K562 (cell line): ENCODE measurements around the gene TRIM27. TPM values are rescaled to one million over a fixed set of nuclear protein-coding genes. Genes with fewer than 3 reads are reported as not detected.

Experiments used
- EGR1 ChIP-seq: fragments of 450-650 bp; conservative IDR thresholded peaks from 2 replicates; pipeline ENCODE4 v1.6.1; 2017; ENCODE audit warnings: mild to moderate bottlenecking
- HNRNPUL1 ChIP-seq: fragments of 200-400 bp; formaldehyde crosslinking; IDR thresholded peaks from 2 replicates; pipeline ENCODE4 v1.6.1; 2017; ENCODE audit warnings: low read length
- KDM2B ChIP-seq: fragments of 250-450 bp; sonication (Bioruptor Pico); IDR thresholded peaks from 2 replicates; pipeline ENCODE4 v1.8.0; 2021; ENCODE audit warnings: mild to moderate bottlenecking, moderate library complexity
- RBFOX2 ChIP-seq: fragments of 200-400 bp; formaldehyde crosslinking; IDR thresholded peaks from 2 replicates; pipeline ENCODE4 v1.6.1; 2017; ENCODE audit warnings: low read depth, mild to moderate bottlenecking, low read length, moderate library complexity
- REST ChIP-seq, 2 experiments: fragments of 450-650 bp; formaldehyde crosslinking in 1 of 2; IDR thresholded peaks; 2 replicates each; pipeline versions ENCODE4 v1.4.0 to v1.6.1; 2014 to 2020; ENCODE audit warnings: mild to moderate bottlenecking in 2 of 2, borderline replicate concordance in 1 of 2, low read depth in 1 of 2
- SMAD2 ChIP-seq: fragments of 150-350 bp; IDR thresholded peaks from 2 replicates; pipeline ENCODE4 v1.6.1; 2014; ENCODE audit warnings: low read depth, mild to moderate bottlenecking, low read length
- SNAPC5 ChIP-seq: fragments of 250-450 bp; sonication (Bioruptor Pico); IDR thresholded peaks from 2 replicates; pipeline ENCODE4 v1.8.0; 2021; ENCODE audit warnings: moderate library complexity, mild to moderate bottlenecking, inconsistent platforms
- SNIP1 ChIP-seq: fragments of 450-650 bp; IDR thresholded peaks from 2 replicates; pipeline ENCODE4 v1.7.1; 2017; ENCODE audit warnings: low read depth, mild to moderate bottlenecking
- SREBF1 ChIP-seq: fragments of 150-350 bp; IDR thresholded peaks from 2 replicates; pipeline ENCODE4 v1.6.1; 2014; ENCODE audit warnings: antibody characterized with exemption, low read depth, low read length, borderline replicate concordance
- XRCC4 ChIP-seq: IDR thresholded peaks from one replicate; pipeline ENCODE4 v1.6.1; 2011; ENCODE audit not compliant: insufficient read depth, insufficient read length; ENCODE audit errors: extremely low read depth
- ZNF175 ChIP-seq: fragments of 200-800 bp; sonication (Bioruptor generic); IDR thresholded peaks from 2 replicates; pipeline ENCODE4 v1.6.1; 2016; ENCODE audit warnings: low read depth, mild to moderate bottlenecking, missing genetic modification characterization, missing compliant biosample characterization
- ZNF253 ChIP-seq: fragments of 250-450 bp; sonication (Bioruptor Pico); conservative IDR thresholded peaks from 2 replicates; pipeline ENCODE4 v1.6.1; 2021; ENCODE audit warnings: mild to moderate bottlenecking
- polyA plus RNA-seq, 8 experiments: library from polyadenylated mRNA; depleted of rRNA in 4 of 8; stranded (reverse) in 5 of 8; unstranded in 3 of 8; fragments of >200 nt; fragmentation: Nextera tagmentation in 2 of 8; fragmentation: Illumina TruSeq in 1 of 8; extraction: Ambion mirVana in 2 of 8; extraction: Trizol in 1 of 8; gene quantifications; 2 replicates each; pipeline versions ENCODE4 v1.2.1 to v1.2.3, GENCODE V29; 2011 to 2014; ENCODE audit warnings: inconsistent platforms in 1 of 8, missing spikeins in 1 of 8
- total RNA-seq, 7 experiments: library from RNA; depleted of rRNA in 6 of 7; stranded (reverse); fragments of >200 nt in 6 of 7; fragmentation: Illumina TruSeq in 2 of 7; extraction: Trizol in 2 of 7; gene quantifications; 2 replicates each; pipeline versions ENCODE4 v1.2.1 to v1.2.3, GENCODE V29; 2011 to 2021; ENCODE audit warnings: low replicate concordance in 1 of 7
- TF ChIP-seq, protein P1 (sequence below): sonication (generic); formaldehyde crosslinking; IDR thresholded peaks from 2 replicates; pipeline ENCODE4 v1.8.1; 2023; ENCODE audit warnings: mild to moderate bottlenecking, missing genetic modification reagents
- TF ChIP-seq, protein P2 (sequence below): sonication (generic); formaldehyde crosslinking; IDR thresholded peaks from 2 replicates; pipeline ENCODE4 v1.8.0; 2023; ENCODE audit warnings: mild to moderate bottlenecking, missing genetic modification reagents

The TRIM27 gene
- total and polyA plus RNA-seq, 9 of the 15 experiments (the other 6 are each of a cell fraction or from before 2014, with no cell fraction given): 37.7 to 235 (median 122) TPM

DNA sequence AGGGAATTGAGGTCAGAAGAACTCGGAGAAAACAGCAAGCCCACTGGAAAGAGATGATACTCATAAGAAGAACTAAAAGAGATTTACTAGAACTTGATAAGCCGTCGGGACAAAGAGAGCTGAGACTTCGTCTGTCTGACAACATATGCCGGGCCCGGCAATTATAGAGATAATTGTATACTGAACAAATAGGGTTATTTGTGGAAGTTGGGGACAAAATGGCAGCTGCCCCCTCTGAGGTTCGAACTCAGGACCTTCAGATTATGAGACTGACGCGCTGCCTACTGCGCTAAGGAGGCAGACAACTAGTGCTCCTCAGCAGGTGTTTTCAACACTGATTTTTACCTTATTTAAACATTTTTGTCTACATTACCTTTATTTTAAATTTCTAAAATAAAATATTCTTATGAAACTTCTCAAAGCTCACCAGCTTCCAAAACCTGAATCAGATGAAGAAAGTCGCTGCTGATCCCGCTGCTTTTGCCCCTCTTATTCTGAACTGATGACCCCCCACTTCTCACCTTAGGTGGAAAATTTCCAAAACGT, 29.3 kb upstream of the TRIM27 start (continued):
- TF ChIP-seq REST (IDR thresholded peaks at IDR 0.05; ENCODE audit: borderline replicate concordance): no peak
- no peak for TF ChIP-seq REST (CRISPR knock-in tag; IDR thresholded peaks at IDR 0.05; ENCODE audit: low read depth)
- TF ChIP-seq ZNF175 (CRISPR knock-in tag): no peak
- no peak for TF ChIP-seq KDM2B (CRISPR knock-in tag)
- no peak for TF ChIP-seq XRCC4
- TF ChIP-seq SMAD2: no peak
- peak; percentile 70; the same call in 1 of the 2 replicates for TF ChIP-seq SREBF1
- TF ChIP-seq, protein P1, sequence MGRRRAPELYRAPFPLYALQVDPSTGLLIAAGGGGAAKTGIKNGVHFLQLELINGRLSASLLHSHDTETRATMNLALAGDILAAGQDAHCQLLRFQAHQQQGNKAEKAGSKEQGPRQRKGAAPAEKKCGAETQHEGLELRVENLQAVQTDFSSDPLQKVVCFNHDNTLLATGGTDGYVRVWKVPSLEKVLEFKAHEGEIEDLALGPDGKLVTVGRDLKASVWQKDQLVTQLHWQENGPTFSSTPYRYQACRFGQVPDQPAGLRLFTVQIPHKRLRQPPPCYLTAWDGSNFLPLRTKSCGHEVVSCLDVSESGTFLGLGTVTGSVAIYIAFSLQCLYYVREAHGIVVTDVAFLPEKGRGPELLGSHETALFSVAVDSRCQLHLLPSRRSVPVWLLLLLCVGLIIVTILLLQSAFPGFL (CRISPR knock-in tag): 0 out of 2 replicates have a peak, but pooled peaks have one; percentile 35
- TF ChIP-seq RBFOX2: no peak
- no peak for TF ChIP-seq ZNF253 (CRISPR knock-in tag)
- TF ChIP-seq, protein P2, sequence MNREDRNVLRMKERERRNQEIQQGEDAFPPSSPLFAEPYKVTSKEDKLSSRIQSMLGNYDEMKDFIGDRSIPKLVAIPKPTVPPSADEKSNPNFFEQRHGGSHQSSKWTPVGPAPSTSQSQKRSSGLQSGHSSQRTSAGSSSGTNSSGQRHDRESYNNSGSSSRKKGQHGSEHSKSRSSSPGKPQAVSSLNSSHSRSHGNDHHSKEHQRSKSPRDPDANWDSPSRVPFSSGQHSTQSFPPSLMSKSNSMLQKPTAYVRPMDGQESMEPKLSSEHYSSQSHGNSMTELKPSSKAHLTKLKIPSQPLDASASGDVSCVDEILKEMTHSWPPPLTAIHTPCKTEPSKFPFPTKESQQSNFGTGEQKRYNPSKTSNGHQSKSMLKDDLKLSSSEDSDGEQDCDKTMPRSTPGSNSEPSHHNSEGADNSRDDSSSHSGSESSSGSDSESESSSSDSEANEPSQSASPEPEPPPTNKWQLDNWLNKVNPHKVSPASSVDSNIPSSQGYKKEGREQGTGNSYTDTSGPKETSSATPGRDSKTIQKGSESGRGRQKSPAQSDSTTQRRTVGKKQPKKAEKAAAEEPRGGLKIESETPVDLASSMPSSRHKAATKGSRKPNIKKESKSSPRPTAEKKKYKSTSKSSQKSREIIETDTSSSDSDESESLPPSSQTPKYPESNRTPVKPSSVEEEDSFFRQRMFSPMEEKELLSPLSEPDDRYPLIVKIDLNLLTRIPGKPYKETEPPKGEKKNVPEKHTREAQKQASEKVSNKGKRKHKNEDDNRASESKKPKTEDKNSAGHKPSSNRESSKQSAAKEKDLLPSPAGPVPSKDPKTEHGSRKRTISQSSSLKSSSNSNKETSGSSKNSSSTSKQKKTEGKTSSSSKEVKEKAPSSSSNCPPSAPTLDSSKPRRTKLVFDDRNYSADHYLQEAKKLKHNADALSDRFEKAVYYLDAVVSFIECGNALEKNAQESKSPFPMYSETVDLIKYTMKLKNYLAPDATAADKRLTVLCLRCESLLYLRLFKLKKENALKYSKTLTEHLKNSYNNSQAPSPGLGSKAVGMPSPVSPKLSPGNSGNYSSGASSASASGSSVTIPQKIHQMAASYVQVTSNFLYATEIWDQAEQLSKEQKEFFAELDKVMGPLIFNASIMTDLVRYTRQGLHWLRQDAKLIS (CRISPR knock-in tag): no peak
- TF ChIP-seq EGR1: no peak
- no peak for TF ChIP-seq SNIP1
- TF ChIP-seq SNAPC5 (CRISPR knock-in tag): no peak
- no peak for TF ChIP-seq HNRNPUL1
